Brain microvascular endothelial cell (primary cell): Measurements from ENCODE around the gene KIAA0232.

Experiments
- DNase-seq: peaks from one replicate; pipeline ENCODE4 v3.0.0-alpha.2; 2020
- H3K27ac ChIP-seq: fragments of 250-450 bp; sonication (Bioruptor Pico); 2 replicates; pipeline ENCODE4 v1.5.1; 2020; ENCODE audit warnings: mild to moderate bottlenecking, moderate library complexity
- H3K27me3 ChIP-seq: fragments of 250-450 bp; sonication (Bioruptor Pico); replicated peaks from 2 replicates; pipeline ENCODE4 v1.5.1; 2020; ENCODE audit warnings: mild to moderate bottlenecking
- H3K36me3 ChIP-seq: fragments of 250-450 bp; sonication (Bioruptor Pico); replicated peaks from 2 replicates; pipeline ENCODE4 v1.5.1; 2020; ENCODE audit warnings: mild to moderate bottlenecking
- H3K4me3 ChIP-seq: 2 replicates; pipeline ENCODE4 v1.5.1; 2011; ENCODE audit warnings: low read depth, mild to moderate bottlenecking, control low read depth, low read length, moderate library complexity
- in situ Hi-C: cut with HindIII; loops from 2 replicates; pipeline ENCODE4 v1.10.0; 2017; ENCODE audit warnings: low sequenced_read_pairs, low pct_ligation_motif_present
- TF ChIP-seq, protein P1 (sequence below): IDR thresholded peaks from 2 replicates; pipeline ENCODE4 v1.5.1; 2011; ENCODE audit warnings: low read depth, mild to moderate bottlenecking, moderate library complexity, low read length, control low read depth, inconsistent platforms; ENCODE audit errors: missing control alignments

The KIAA0232 gene

DNA sequence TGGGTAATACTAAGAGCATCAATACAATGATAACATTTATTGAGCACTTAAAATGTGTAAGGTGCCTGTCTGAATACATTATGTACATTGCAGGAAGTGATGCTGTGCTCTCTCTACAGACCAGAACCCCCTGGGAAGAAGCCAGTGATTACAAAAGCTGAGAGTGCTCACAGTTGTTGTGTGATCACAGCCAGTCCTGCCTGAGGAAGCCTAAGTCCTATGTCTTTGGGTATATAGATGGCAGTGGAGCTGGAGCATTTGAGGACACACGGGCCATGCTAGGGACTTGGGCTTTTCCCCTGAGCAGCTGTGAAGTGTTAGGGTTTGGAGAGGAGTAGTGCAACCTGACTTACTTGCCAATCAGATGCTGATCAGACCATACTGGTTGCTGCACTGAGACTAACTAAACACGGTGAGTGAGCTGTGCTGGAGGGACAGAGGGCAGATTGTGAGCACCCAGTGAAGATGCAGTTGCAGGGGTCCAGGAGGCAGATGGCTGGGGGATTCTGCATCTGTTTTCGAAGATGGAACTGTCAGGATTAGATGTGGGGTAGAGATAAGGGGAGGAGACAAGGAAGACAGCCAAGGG, 66.3 kb downstream of the KIAA0232 start:
- in situ Hi-C loops: no loop called here

DNA sequence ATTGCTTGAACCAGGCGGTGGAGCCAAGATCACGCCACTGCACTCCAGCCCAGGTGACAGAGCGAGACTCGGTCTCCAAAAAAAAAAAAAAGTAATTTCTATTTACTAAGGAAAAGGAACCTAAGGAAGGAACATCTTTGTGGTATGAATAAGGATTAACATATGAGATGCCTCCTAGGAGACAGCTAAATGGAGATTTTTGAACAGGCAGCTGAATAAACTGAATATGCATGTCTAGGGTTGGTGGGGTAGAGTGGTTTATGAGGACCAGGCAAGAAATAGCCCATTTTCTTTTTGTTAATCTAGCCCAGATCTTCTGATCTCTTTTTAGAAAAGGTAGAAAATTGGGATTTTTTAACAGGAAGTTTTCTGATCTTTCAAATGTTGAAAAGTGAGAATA, 67.2 kb downstream of the KIAA0232 start:
- Histone ChIP-seq H3K4me3 (no peak overlapping the region), H3K36me3 (peaks cover 11% of the 10 kb centered on the region), H3K27me3 (no peaks in the 10 kb centered on the region), H3K27ac (no peak overlapping the region)
- TF ChIP-seq, protein P1, sequence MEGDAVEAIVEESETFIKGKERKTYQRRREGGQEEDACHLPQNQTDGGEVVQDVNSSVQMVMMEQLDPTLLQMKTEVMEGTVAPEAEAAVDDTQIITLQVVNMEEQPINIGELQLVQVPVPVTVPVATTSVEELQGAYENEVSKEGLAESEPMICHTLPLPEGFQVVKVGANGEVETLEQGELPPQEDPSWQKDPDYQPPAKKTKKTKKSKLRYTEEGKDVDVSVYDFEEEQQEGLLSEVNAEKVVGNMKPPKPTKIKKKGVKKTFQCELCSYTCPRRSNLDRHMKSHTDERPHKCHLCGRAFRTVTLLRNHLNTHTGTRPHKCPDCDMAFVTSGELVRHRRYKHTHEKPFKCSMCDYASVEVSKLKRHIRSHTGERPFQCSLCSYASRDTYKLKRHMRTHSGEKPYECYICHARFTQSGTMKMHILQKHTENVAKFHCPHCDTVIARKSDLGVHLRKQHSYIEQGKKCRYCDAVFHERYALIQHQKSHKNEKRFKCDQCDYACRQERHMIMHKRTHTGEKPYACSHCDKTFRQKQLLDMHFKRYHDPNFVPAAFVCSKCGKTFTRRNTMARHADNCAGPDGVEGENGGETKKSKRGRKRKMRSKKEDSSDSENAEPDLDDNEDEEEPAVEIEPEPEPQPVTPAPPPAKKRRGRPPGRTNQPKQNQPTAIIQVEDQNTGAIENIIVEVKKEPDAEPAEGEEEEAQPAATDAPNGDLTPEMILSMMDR: no peak
- DNase-seq: no peak
- in situ Hi-C loops: loop anchor here (25.0 kb wide), 1 partner anchor 112 kb away; no protein-coding TSS in a partner anchor

More for the DNA sequence above, 66.3 kb downstream of the KIAA0232 start:
- TF ChIP-seq, protein P1: no peak
- H3K4me3 ChIP-seq: no peak overlapping the region
- no peak overlapping the region for H3K27ac ChIP-seq
- no peak for DNase-seq
- no peaks in the 10 kb centered on the region for H3K27me3 ChIP-seq
- H3K36me3 ChIP-seq: peaks cover 14% of the 10 kb centered on the region

DNA sequence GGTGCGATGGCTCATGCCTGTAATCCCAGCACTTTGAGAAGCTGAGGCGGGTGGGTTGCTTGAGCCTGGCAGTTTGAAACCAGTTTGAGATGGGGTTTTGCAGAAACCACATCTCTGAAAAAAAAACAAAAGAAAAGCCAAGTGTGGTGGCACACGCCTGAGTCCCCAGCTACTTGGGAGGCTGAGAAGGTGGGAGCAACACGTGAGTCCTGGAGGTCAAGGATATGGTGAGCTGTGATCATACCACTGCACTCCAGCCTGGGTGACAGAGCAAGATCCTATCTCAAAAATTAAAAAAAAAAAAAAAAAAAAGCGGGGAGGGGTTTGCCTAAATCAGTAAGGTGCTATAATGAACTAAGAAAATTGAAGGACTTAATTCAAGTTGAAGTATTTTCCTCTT, 68.9 kb downstream of the KIAA0232 start:
- no peak for DNase-seq
- H3K27me3 ChIP-seq: no peaks in the 10 kb centered on the region
- peaks cover 11% of the 10 kb centered on the region for H3K36me3 ChIP-seq
- H3K4me3 ChIP-seq: no peak overlapping the region
- H3K27ac ChIP-seq: no peak overlapping the region
- in situ Hi-C loops: loop anchor here (25.0 kb wide), 1 partner anchor 114 kb away; no protein-coding TSS in a partner anchor
- TF ChIP-seq, protein P1: no peak

DNA sequence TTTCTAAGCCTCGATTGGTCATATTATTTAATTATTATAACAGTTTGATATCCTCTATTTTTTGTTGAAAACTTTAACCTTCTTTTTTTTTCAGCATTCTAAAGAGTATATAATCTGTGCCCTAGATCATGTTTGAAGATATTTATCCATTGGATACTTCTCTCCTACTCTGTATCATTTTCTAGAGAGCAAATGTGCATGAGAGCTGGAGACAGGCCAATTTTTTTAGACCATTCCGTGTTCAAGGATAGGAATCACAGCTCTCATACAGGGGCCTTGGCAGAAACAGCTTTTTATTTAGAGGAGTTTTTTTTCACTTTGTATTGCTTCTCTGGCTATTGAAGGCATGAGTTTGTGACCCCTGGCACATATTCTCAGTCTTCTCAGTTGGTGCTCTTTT, 69.4 kb downstream of the KIAA0232 start:
- Histone ChIP-seq H3K4me3 (no peak overlapping the region), H3K27me3 (no peaks in the 10 kb centered on the region), H3K27ac (no peak overlapping the region), H3K36me3 (peaks cover 11% of the 10 kb centered on the region)
- no peak for DNase-seq
- in situ Hi-C loops: loop anchor here (25.0 kb wide), 1 partner anchor 115 kb away; no protein-coding TSS in a partner anchor
- TF ChIP-seq, protein P1: no peak

DNA sequence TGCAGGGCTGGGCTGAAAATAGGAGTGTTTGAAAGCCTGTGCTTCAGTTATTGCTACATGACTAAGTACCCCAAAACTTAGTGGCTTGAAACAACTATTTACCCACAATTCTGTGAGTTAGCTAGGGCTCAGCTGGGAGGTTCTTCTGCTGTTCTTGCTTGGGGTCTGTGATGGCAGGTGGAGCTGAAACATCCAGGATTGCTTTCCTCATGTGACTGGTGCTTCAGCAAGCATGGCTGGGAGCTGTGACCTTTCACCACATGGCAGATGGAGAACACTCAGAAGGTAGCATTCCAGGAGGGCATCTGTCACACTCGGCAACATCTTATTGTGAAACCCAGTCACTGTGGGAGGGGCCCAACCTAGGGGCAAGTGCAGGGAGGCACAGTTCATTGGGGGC, 70.1 kb downstream of the KIAA0232 start:
- no peak for DNase-seq
- Histone ChIP-seq H3K4me3 (no peak overlapping the region), H3K27me3 (no peaks in the 10 kb centered on the region), H3K36me3 (peaks cover 17% of the 10 kb centered on the region), H3K27ac (no peak overlapping the region)
- TF ChIP-seq, protein P1: no peak
- in situ Hi-C loops: loop anchor here (25.0 kb wide), 1 partner anchor 115 kb away; no protein-coding TSS in a partner anchor
